IMR-90 (cell line): Measurements from ENCODE around the gene EMX2. TPM values are rescaled to one million over a fixed set of nuclear protein-coding genes. Genes with fewer than 3 reads are reported as not detected.

Source experiments
- ATAC-seq: fragments of 200-7000 bp; cut with Tn5 transposase; 2 replicates; pipeline ENCODE4 v1.9.1; 2020; ENCODE audit warnings: low read depth, mild to moderate bottlenecking, moderate library complexity
- BruUV-seq: library from RNA; stranded (reverse); fragments of 400-500 nt; replicated peaks from 2 replicates; lab custom pipeline; 2021; lab: Mats Ljungman, UMichigan
- CTCF ChIA-PET: fragments of 300-600 bp; formaldehyde crosslinking; extraction: SDS; loops from one replicate; lab custom pipeline; 2021; ENCODE audit warnings: antibody characterized with exemption; lab: Yijun Ruan, JAX
- POLR2A ChIA-PET: fragments of 300-600 bp; sonication (Branson Sonifier 250); formaldehyde crosslinking; loops from one replicate; lab custom pipeline; 2022; ENCODE audit warnings: antibody characterized with exemption; ENCODE audit not compliant: unreplicated experiment; lab: Charles Lee
- DNase-seq: peaks from one replicate; pipeline ENCODE4 v3.0.0; 2013
- H2AFZ ChIP-seq: replicated peaks from 2 replicates; pipeline ENCODE3; 2013; ENCODE audit warnings: low read length, mild to moderate bottlenecking; ENCODE audit not compliant: poor library complexity
- H2AK5ac ChIP-seq: 2 replicates; pipeline ENCODE4 v1.6.1; 2013; ENCODE audit warnings: low read depth, low read length, inconsistent platforms
- H2AK9ac ChIP-seq: replicated peaks from 2 replicates; pipeline ENCODE3; 2013; ENCODE audit warnings: mild to moderate bottlenecking, low read depth, low read length, moderate library complexity; ENCODE audit not compliant: poor library complexity
- H2BK120ac ChIP-seq: 2 replicates; pipeline ENCODE4 v1.6.1; 2013; ENCODE audit warnings: low read depth, low read length, inconsistent platforms
- H2BK15ac ChIP-seq: 3 replicates; pipeline ENCODE4 v1.6.1; 2013; ENCODE audit warnings: low read depth, low read length, inconsistent platforms
- H2BK20ac ChIP-seq: 2 replicates; pipeline ENCODE4 v1.6.1; 2013; ENCODE audit warnings: low read depth, mild to moderate bottlenecking, inconsistent platforms, low read length, moderate library complexity
- H2BK5ac ChIP-seq: 2 replicates; pipeline ENCODE4 v1.6.1; 2013; ENCODE audit warnings: mild to moderate bottlenecking, low read depth, low read length, inconsistent platforms; ENCODE audit not compliant: poor library complexity, severe bottlenecking
- H3K14ac ChIP-seq: replicated peaks from 2 replicates; pipeline ENCODE4 v1.6.1; 2013; ENCODE audit warnings: low read depth, low read length, inconsistent platforms
- H3K18ac ChIP-seq: 2 replicates; pipeline ENCODE4 v1.6.1; 2013; ENCODE audit warnings: low read depth, low read length, control low read depth
- H3K23ac ChIP-seq: 2 replicates; pipeline ENCODE4 v1.6.1; 2013; ENCODE audit warnings: low read depth, low read length, inconsistent platforms
- H3K27ac ChIP-seq: 2 replicates; pipeline ENCODE4 v1.5.1; 2013; ENCODE audit warnings: mild to moderate bottlenecking, control low read depth, low read length; ENCODE audit not compliant: insufficient read depth
- H3K27me3 ChIP-seq: 2 replicates; pipeline ENCODE4 v1.6.1; 2013; ENCODE audit warnings: low read length; ENCODE audit not compliant: control insufficient read depth, insufficient read depth
- H3K36me3 ChIP-seq: 2 replicates; pipeline ENCODE4 v1.6.1; 2013; ENCODE audit warnings: low read length, mixed read lengths; ENCODE audit not compliant: control insufficient read depth, insufficient read depth
- H3K4ac ChIP-seq: 2 replicates; pipeline ENCODE4 v1.6.1; 2013; ENCODE audit warnings: low read depth, low read length, inconsistent platforms
- H3K4me1 ChIP-seq: 2 replicates; pipeline ENCODE4 v1.6.1; 2013; ENCODE audit warnings: low read length, mixed read lengths; ENCODE audit not compliant: control insufficient read depth, insufficient read depth
- H3K4me2 ChIP-seq: 2 replicates; pipeline ENCODE4 v1.6.1; 2013; ENCODE audit warnings: low read depth, mild to moderate bottlenecking, control low read depth, low read length, moderate library complexity
- H3K4me3 ChIP-seq: 2 replicates; pipeline ENCODE4 v1.5.1; 2013; ENCODE audit warnings: low read depth, mild to moderate bottlenecking, control low read depth, low read length, moderate library complexity; ENCODE audit not compliant: insufficient read depth
- H3K56ac ChIP-seq: 2 replicates; pipeline ENCODE4 v1.6.1; 2013; ENCODE audit warnings: low read length, inconsistent platforms; ENCODE audit not compliant: insufficient read depth; ENCODE audit errors: extremely low read depth
- H3K79me1 ChIP-seq, 2 experiments: 2 replicates each; pipeline ENCODE4 v1.6.1; 2013; ENCODE audit warnings: low read length in 2 of 2, inconsistent platforms in 1 of 2, low read depth in 1 of 2
- H3K9ac ChIP-seq: 2 replicates; pipeline ENCODE4 v1.6.1; 2013; ENCODE audit warnings: low read depth, low read length, control low read depth
- H3K9me1 ChIP-seq: 2 replicates; pipeline ENCODE4 v1.6.1; 2013; ENCODE audit warnings: low read length, inconsistent platforms; ENCODE audit not compliant: insufficient read depth
- H3K9me3 ChIP-seq: 2 replicates; pipeline ENCODE4 v1.6.1; 2013; ENCODE audit warnings: low read length; ENCODE audit not compliant: control insufficient read depth, insufficient read depth
- H4K20me1 ChIP-seq: 2 replicates; pipeline ENCODE4 v1.6.1; 2013; ENCODE audit warnings: low read length, inconsistent platforms; ENCODE audit not compliant: insufficient read depth
- H4K5ac ChIP-seq: 2 replicates; pipeline ENCODE4 v1.6.1; 2013; ENCODE audit warnings: mild to moderate bottlenecking, low read depth, low read length, control low read depth
- H4K8ac ChIP-seq, 2 experiments: 2 replicates each; pipeline ENCODE4 v1.6.1; 2013; ENCODE audit warnings: low read depth in 2 of 2, low read length in 2 of 2, control low read depth in 1 of 2, inconsistent platforms in 1 of 2
- H4K91ac ChIP-seq: 2 replicates; pipeline ENCODE4 v1.6.1; 2013; ENCODE audit warnings: low read depth, low read length, inconsistent platforms; ENCODE audit not compliant: insufficient read depth
- BHLHE40 ChIP-seq: fragments of 150-350 bp; IDR thresholded peaks from 2 replicates; pipeline ENCODE4 v1.6.1; 2016; ENCODE audit warnings: mild to moderate bottlenecking, low read depth, low read length
- CEBPB ChIP-seq: IDR thresholded peaks from 2 replicates; pipeline ENCODE4 v1.6.1; 2012; ENCODE audit warnings: low read depth, low read length, improper control_type of control experiment
- CHD1 ChIP-seq: IDR thresholded peaks from 2 replicates; pipeline ENCODE4 v1.6.1; 2012; ENCODE audit warnings: low read depth, low read length, improper control_type of control experiment
- ELK1 ChIP-seq: fragments of 150-350 bp; IDR thresholded peaks from 2 replicates; pipeline ENCODE4 v1.6.1; 2016; ENCODE audit warnings: low read depth, mild to moderate bottlenecking, low read length, moderate library complexity, borderline replicate concordance
- MAZ ChIP-seq: IDR thresholded peaks from 2 replicates; pipeline ENCODE4 v1.6.1; 2012; ENCODE audit warnings: low read depth, mild to moderate bottlenecking, low read length, improper control_type of control experiment, moderate library complexity, borderline replicate concordance
- NFE2L2 ChIP-seq: fragments of 150-350 bp; IDR thresholded peaks from 2 replicates; pipeline ENCODE4 v1.6.1; 2016; ENCODE audit warnings: low read depth, mild to moderate bottlenecking, low read length
- RCOR1 ChIP-seq: IDR thresholded peaks from 2 replicates; pipeline ENCODE4 v1.6.1; 2012; ENCODE audit warnings: mild to moderate bottlenecking, low read length, improper control_type of control experiment; ENCODE audit not compliant: insufficient replicate concordance
- WGBS, 2 experiments: methylation state at CpG; one replicate each; pipeline versions ENCODE4 v1.1.5 to v1.1.7; 2013; ENCODE audit warnings: missing lambda C conversion rate in 2 of 2; ENCODE audit not compliant: insufficient read length in 1 of 2; ENCODE audit errors: extremely low coverage in 2 of 2; 5-methylcytosine and 5-hydroxymethylcytosine counted together
- dilution Hi-C: fragments of 300-500 bp; cut with HindIII; formaldehyde crosslinking; loops from one replicate; pipeline ENCODE4 v1.14.3; 2018; ENCODE audit warnings: low sequenced_read_pairs; ENCODE audit not compliant: unreplicated experiment
- in situ Hi-C: fragments of 300-500 bp; cut with MboI; formaldehyde crosslinking; loops from 3 replicates; pipeline ENCODE4 v1.14.3; 2019; ENCODE audit warnings: low sequenced_read_pairs, inconsistent platforms, mixed read lengths
- intact Hi-C: fragments of 100-400 bp; cut with micrococcal nuclease; formaldehyde crosslinking; loops from 2 replicates; pipeline ENCODE4 v1.10.0; 2022
- polyA plus RNA-seq, 3 experiments: library from polyadenylated mRNA; depleted of rRNA; stranded (reverse); fragments of >200 nt; gene quantifications; 2 replicates each; pipeline ENCODE4 v1.2.3, GENCODE V29; 2012; ENCODE audit warnings: low replicate concordance in 1 of 3
- total RNA-seq: library from RNA; depleted of rRNA; stranded (reverse); fragments of >200 nt; gene quantifications from 2 replicates; pipeline ENCODE4 v1.2.3, GENCODE V29; 2012
- TF ChIP-seq, protein P1 (sequence below): conservative IDR thresholded peaks from 2 replicates; pipeline ENCODE4 v1.5.1; 2012; ENCODE audit warnings: mild to moderate bottlenecking, low read depth, low read length, improper control_type of control experiment
- TF ChIP-seq, protein P2 (sequence below): fragments of 150-350 bp; IDR thresholded peaks from 2 replicates; pipeline ENCODE4 v1.6.1; 2017; ENCODE audit warnings: mild to moderate bottlenecking, antibody characterized with exemption, low read length, low read depth

Gene EMX2
- total and polyA plus RNA-seq, 2 of the 4 experiments (the other 2 are of a cell fraction), result not detected

DNA sequence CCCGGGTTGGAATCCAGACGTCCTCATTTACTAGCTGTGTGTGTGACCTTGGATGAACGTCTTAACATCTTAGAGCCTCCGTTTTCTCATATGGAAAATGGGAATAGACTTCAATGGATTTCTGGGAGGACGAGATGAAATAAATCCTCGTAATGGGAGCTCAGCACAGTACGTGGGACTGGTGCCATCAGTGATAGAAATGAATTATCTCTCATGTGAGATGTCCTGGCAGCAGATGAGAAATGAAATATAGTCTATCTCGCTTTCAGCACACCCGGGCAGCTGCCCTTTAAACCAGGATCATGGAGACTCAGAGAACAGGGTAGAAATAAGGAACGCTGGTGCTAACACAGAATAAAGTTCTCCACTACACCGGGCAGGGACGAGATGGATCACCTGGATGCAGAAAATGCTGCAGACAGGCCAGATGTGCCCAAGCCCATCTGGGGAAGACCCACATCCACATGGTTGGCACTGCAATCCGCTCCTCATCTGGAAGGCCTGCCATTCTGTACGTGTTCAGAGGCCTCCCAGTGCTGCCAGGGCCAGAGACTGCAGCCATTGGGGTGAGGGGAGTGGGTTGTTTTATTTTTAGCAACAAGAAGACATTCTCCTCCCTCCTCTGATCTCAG is 11.1 kb upstream of the EMX2 start:
- dilution Hi-C loops (no loop called here), intact Hi-C loops (loop anchor here (10.0 kb wide), 1 partner anchor 513 kb away; the partner anchor contains the start of gene RAB11FIP2), in situ Hi-C loops (no loop called here)
- H3K4me2 ChIP-seq, result no peak overlapping the region
- H3K79me1 ChIP-seq, result no peaks in the 10 kb centered on the region
- H4K5ac ChIP-seq, result no peak overlapping the region
- H2BK5ac ChIP-seq, result no peak overlapping the region
- ChIA-PET POLR2A (no interaction called here), CTCF (no interaction called here)
- H3K18ac ChIP-seq, result no peak overlapping the region
- no peaks in the 10 kb centered on the region for H4K20me1 ChIP-seq
- no peak overlapping the region for H4K91ac ChIP-seq
- H3K9me3 ChIP-seq, result no peaks in the 10 kb centered on the region
- no peak overlapping the region for H2BK20ac ChIP-seq
- no peak overlapping the region for H2BK120ac ChIP-seq
- TF ChIP-seq NFE2L2, result no peak
- TF ChIP-seq, protein P1, sequence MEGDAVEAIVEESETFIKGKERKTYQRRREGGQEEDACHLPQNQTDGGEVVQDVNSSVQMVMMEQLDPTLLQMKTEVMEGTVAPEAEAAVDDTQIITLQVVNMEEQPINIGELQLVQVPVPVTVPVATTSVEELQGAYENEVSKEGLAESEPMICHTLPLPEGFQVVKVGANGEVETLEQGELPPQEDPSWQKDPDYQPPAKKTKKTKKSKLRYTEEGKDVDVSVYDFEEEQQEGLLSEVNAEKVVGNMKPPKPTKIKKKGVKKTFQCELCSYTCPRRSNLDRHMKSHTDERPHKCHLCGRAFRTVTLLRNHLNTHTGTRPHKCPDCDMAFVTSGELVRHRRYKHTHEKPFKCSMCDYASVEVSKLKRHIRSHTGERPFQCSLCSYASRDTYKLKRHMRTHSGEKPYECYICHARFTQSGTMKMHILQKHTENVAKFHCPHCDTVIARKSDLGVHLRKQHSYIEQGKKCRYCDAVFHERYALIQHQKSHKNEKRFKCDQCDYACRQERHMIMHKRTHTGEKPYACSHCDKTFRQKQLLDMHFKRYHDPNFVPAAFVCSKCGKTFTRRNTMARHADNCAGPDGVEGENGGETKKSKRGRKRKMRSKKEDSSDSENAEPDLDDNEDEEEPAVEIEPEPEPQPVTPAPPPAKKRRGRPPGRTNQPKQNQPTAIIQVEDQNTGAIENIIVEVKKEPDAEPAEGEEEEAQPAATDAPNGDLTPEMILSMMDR, result no peak
- no peak for TF ChIP-seq CEBPB
- TF ChIP-seq CHD1, result no peak
- TF ChIP-seq ELK1, result no peak
- TF ChIP-seq MAZ, result no peak
- no peak for TF ChIP-seq RCOR1
- TF ChIP-seq, protein P2, sequence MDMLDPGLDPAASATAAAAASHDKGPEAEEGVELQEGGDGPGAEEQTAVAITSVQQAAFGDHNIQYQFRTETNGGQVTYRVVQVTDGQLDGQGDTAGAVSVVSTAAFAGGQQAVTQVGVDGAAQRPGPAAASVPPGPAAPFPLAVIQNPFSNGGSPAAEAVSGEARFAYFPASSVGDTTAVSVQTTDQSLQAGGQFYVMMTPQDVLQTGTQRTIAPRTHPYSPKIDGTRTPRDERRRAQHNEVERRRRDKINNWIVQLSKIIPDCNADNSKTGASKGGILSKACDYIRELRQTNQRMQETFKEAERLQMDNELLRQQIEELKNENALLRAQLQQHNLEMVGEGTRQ, result no peak
- no peak for TF ChIP-seq BHLHE40
- no TSS peak for BruUV-seq
- H3K4me3 ChIP-seq, result no peak overlapping the region
- no peaks in the 10 kb centered on the region for H3K36me3 ChIP-seq
- H2AK5ac ChIP-seq, result no peak overlapping the region
- no peak overlapping the region for H3K14ac ChIP-seq
- no peak overlapping the region for H4K8ac ChIP-seq
- H3K27ac ChIP-seq, result no peak overlapping the region
- DNase-seq (no peak), ATAC-seq (no peak)
- no peak overlapping the region for H3K23ac ChIP-seq
- H3K9ac ChIP-seq, result no peak overlapping the region
- WGBS, 2 experiments, result 0% methylated on average over 2 of the region's 14 CpGs; no CpG with 5 or more reads in 1 of the 2 experiments
- no peak overlapping the region for H3K4ac ChIP-seq
- H3K9me1 ChIP-seq, result no peaks in the 10 kb centered on the region
- H3K27me3 ChIP-seq, result peaks cover 52% of the 10 kb centered on the region
- no peak overlapping the region for H2AFZ ChIP-seq
- H2BK15ac ChIP-seq, result no peak overlapping the region
- H3K4me1 ChIP-seq, result no peaks in the 10 kb centered on the region
- H2AK9ac ChIP-seq, result no peak overlapping the region
- no peak overlapping the region for H3K56ac ChIP-seq
